GM19395 (cell line): Measurements from ENCODE around the gene CSNK1A1.
A peak's percentile ranks its signal among the peaks of the same experiment; 100 is the strongest.
"Not testable (repeated sequence)": the region's sequence is repeated elsewhere in the genome, so short reads cannot be mapped to it uniquely, and the experiment has no call there.

Experiments
- ATAC-seq: cut with Tn5 transposase; IDR thresholded peaks from one replicate; pipeline ENCODE4 v1.9.1; 2021; ENCODE audit warnings: mild to moderate bottlenecking, moderate library complexity; ENCODE audit not compliant: unreplicated experiment

Gene CSNK1A1

DNA sequence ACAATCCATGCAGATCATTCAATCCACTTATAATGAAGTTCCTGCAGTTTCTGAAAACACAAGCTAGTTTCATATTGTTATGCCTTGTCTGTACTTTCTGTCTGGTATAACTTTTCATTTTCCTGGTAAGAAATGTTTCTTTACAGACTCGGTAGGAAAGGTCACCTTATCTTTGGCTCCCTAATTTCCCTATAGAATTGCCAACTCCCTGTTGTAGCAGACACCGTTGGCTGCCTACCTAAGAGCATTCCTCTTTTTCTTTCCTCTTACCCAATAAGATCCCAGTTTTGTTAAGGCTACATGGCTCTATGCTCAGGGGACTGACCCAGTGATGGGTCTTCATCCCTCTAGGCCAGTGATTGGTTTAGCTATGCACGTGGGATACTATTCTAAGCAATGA is 23.9 kb upstream of the CSNK1A1 start:
- ATAC-seq = no peak

DNA sequence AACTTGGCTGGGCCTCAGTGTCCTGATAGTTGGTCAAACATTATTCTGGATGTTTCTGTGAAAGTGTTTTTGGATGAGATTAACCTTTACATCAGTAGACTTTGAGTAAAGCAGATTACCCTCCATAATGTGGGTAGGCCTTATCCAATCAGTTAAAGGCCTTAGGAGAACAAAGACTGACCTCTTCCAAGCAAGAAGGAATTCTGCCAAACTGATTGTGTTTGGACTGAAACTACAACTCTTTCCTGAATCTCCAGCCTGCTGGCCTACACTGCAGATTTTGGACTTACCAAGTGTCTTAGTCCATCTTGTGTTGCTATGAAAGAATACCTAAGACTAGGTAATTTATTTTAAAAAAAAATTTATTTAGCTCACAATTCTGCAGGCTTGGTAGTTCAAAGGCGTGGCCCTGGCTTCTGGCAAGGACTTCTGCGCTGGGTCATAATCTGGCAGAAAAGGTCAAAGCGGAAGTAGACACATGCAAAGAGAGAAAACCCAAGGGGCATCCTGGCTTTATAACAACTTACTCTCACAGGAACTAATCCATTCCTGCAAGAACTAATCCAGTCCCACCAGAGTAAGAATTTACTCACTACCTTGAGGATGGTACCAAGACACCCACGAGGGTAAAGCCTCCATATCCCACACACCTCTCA is 21.5 kb upstream of the CSNK1A1 start:
- ATAC-seq = no peak

DNA sequence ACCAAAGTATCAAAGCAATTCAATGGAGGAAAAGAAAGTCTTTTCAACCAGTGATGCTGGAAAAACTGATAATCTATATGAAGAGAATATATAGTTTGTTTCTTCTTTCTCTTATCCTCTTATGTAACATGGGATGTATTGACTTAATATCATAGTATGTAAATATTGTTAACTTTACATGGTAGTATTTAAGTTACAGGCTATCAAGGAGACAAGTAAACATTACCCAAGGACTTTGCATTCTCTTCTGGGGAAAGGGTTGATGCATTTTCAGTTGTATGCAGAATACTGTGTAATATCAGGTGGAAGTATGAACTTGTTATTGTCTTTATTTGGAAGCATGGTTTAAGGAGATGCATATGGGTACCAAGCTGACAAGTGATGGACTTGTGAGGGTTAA is 20.9 kb upstream of the CSNK1A1 start:
- no peak for ATAC-seq

DNA sequence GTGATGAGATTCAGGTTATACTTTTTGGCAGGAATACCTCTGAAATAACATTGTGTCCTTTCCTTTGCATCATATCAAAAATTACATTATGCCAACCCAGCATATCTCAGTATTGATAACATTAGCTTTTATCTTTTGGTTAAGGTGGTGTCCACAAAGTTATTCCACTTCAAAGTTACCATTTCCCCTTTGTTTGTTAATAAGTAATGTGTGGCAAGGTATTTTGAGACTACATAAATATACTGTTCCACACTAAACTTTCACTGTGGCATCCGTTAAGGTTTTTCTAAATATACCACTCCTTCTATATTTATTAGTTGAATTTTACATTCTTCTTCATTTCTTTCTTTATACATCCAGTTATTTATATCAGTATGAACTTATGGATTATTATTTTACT is 16.0 kb upstream of the CSNK1A1 start:
- no peak for ATAC-seq

DNA sequence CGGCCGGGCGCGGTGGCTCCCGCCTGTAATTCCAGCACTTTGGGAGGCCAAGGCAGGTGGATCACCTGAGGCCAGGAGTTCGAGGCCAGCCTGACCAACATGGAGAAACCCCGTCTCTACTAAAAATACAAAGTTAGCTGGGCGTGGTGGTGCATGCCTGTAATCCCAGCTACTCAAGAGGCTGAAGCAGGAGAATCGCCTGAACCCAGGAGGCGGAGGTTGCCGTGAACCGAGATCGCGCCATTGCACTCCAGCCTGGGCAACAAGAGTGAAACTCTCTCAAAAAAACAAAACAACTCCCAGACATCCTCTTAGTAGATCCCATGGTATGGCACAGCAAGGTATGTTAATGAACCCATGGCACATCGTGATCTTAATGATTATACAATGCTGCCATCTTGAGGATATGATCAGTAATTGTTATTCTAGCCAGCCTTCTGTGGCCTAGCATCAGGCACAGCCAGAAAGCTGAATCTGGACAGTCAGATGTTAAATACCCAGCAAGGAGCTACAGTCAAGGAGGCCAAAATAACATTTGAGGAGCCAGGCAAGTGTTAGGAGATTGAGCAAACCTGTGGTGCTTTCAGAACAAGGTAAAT is 13.4 kb upstream of the CSNK1A1 start:
- peak; percentile 97 for ATAC-seq

DNA sequence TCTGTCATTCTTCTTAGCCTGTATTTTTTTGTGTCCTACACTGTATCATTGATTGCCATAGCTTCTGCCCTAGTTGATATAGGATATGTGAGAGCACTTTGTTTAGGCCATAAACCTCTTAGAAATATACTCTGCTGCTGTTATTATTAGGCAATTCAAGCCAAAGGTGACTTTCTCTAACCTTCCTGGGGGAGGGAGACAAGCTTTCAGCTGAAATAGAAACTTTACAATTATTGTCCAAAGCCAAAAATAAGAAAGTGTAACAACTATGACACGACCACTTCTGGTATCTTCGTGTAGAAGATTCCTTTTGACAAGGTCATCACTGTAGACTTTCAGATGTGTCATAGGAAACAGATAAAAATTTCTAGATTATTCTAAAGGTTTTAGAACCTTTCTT is 12.2 kb upstream of the CSNK1A1 start:
- no peak for ATAC-seq

DNA sequence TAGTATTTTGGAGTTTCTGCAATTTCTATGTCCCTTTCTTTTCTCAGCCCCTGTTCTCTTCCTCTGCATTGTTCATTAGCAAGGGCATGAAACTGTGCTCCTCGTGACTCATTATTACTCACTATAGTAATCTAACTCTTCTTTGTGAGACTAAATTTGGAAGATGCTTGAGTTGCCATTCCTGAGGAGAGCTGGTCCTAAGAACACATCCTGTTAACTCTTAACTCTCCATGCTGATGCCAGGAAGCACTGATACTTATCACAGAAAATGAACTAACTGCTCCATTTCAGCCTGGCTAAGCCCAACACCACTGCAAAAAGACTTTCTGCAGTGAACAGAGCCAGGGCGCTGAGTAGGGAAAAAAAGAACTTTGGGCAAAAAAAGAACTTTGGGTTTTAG is 10.6 kb upstream of the CSNK1A1 start:
- no peak for ATAC-seq

DNA sequence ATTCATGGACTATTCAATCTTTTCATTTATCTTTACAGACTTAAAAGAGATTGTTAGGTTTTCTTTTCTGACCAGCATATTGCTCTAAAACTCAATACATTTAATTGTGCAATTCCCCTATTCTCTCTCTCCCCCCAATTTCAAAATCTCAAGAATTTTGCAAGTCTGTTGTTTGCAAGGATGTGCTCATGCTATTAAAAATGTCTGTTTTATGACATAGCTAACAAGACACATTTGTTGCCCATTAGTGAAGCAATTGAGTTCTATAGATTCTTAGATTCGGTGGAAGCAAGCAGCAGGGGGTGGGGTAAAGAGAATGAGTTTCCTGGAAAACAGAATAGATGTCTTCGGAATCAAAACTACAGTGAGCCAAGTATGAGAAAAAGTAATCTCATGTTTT is 8.5 kb upstream of the CSNK1A1 start:
- no peak for ATAC-seq

DNA sequence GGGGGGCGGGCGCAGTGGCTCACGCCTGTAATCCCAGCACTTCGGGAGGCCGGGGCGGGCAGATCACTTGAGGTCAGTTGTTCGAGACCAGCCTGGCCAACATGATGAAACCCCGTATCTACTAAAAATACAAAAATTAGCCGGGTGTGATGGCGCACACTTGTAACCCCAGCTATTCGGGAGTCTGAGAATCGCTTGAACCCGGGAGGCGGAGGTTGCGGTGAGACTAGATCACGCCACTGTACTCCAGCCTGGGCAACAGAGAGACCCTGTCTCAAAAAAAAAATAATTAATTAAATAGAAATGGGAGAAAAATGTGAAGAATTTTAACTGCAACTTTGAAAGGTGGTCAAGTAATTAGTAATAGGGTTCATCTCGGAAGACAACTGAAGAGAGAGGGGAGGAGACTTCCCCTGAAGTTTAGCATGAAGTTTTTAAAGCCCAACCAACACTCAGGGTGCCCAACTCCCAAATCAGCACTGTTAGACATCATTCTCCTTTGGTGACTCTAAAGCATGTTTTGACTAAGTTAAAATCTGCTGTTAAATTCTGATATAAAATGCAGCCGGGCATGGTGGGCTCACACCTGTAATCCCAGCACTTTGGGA is 1.4 kb upstream of the CSNK1A1 start:
- no peak for ATAC-seq

DNA sequence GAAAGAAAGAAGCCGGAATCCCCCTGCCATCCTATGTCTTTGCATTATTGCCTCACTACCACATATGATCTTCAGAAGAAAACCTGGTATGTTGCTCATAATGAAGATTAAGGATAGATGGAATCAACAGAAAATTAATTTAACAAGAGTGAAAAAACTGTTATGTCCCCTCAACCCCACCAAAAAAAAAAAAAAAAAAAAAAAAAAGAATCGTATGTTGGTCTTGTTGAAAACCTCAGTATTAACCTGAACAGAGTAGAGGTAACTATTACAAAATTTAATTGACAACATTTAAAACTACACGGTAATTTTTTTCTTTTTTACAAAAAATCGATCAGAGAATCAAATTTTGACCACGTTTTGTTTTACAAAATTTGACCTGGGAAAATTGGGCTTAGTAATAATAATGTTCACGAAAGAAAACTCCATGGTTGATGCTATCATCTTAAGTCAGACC is 827 bp upstream of the CSNK1A1 start:
- no peak for ATAC-seq

DNA sequence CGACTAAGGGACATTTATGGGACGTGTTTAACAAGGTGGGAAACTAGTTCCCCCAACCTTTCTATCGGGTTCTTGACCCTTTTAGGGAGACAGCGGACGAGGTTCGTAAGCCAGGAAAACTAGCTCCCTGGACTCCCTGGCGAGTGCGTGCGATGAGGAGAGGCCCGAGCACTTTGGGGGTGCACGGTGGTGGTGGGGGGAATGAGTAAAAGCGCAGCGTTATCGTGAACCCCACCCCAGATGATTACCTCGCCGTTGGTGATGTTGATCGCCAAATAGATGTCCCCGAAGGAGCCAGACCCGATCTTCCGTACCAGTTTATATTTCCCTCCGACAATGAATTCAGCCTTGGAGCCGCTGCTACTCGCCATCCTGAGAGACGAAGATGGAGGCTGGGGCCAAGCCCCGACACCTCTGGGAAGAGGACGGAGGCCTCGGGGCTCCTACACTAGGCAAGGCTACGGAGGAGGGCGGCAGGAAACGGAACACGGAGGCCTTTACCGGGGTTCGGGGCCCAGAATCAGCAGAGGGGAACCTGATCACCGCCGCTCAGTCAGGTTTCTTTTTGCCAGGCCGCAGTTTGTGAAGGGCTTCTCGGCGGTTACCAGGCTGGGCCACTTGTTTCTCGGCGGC is 529 bp downstream of the CSNK1A1 start:
- ATAC-seq = peak; percentile 9

DNA sequence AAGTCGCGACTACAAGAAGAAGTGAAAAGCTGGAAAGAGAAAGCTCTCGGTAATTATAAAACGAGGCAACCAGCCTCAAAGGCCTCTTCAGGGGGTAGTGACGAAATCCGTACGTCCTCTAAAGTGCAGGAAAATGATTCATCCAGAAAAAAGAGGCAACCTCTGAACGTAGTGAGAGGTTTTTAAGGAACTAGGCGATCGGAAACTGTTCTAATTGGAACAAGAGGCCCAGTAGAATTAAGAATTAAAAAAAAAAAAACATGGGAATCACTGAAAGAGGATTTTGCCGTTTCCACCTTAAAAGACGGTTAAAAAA is 1.0 kb downstream of the CSNK1A1 start:
- ATAC-seq = no peak

DNA sequence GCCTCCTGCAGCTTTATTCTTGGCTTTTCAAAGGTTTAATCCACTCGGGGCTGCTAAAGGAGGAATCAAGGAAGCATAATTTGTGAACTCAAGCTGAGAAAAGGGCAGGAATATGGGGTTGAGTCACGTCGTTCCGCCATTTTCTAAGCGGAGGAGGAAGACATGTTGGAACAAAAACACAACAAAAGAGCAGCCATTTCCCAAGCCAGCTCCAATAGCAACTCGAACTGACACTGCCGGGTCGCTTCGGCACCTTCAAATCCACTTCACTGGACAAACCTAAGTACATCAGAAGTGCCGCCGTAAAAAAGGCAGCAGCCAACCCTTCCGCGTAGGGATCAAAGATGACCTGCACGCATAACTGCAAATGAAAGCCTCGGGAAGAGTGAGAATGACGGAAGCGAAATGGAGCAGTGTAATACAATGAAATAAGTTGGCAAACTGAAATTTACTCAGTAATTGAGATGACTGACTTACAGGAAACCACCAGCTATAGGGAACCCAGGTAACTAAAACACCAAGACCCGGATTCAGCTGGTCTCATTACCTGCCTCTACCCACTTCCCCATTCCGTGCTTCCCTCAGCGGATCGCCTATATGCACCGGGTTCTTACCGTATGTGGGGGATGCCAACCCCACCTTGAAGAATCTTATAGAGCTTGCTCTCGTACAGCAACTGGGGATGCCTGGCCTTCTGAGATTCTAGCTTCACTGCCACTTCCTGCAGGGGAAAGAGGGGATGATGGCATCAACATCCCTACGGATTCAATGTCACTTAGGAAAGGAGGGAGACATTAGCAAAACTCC is 1.6 kb downstream of the CSNK1A1 start:
- peak; percentile 32 for ATAC-seq

DNA sequence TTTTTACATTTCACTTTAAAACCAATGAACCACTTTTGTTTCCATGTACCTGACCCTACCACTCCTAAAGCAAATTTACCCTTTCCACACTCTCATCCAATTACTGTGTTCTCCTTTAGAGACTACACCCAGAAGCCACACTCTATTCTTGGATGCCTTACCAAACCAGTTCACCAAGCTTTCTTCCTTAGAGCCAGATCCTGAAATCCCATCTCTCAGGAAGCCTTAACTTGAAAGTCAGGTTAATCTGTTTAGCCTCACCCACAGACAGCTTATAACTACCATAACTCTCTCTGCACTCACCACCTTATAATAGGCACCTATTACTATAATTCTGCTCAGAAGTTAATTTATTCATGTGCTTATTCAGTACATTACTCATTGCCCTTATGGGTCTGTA is 4.3 kb downstream of the CSNK1A1 start:
- ATAC-seq = no peak

DNA sequence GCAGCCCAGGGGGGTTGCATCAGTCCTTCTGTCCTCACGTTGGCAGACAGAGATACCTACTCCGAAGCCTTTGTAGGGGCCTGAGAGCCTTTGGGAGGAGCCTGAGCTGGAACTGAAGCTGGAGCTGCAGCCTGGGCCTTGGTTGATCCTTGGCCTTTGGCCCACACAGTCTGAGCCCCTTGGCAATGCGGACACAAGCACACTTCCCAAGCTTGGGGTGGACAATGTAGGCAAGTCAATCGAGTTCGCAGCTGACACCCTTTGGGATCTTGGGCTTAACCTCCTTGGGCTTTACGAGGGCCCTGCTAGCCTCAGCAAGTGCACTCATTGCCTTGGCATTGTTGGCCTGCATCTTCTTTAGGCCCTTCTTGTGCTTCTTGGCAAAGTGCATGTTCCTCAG is 5.9 kb downstream of the CSNK1A1 start:
- ATAC-seq = no peak

DNA sequence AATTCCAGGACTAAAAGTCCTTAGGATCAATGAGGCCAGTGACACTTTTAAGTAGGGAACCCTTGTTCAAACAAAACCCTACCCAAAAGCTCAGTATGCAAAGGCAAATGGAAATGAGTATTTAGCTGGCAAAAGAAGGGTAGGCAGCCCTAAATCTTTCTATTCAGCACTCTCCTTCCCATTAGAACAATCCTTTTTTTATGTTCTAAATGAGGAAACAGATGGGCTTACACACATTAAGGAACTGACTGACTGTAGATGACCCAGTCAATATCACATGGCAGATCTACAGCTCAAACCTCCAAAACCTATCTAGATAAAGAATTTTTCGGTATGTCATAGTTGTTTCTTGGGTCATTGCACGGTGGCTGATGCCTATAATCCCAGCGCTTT is 7.2 kb downstream of the CSNK1A1 start:
- no peak for ATAC-seq

DNA sequence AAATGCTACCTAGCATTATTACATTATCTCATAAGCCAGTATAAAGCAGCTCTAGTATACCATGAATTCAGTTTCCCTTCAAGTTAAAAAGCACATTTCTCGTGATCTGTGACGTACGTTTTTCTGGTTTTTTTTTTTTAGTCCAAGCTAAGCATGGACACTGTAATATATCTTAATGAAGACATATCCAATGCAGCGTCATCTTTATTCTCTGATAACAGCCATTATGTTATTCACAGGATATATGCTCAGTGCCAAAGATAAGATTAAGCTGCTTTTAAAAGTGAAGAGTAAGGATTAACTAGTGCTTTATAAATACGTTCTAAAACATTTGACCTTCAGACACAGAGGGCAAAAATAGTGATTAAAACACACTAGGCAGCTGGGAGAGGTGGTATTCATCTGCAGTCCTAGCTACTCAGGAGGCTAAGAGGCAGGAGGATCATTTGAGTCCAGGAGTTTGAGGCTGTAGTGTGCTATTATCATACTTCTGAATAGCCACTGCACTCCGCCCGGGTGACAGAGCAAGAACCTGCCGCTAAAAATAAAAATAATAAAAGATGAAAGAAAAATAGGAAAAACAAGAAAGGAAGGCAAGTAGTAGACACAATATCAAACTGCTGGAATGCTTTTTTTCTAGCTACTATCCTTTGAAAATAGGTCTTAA is 7.7 kb downstream of the CSNK1A1 start:
- ATAC-seq = no peak

DNA sequence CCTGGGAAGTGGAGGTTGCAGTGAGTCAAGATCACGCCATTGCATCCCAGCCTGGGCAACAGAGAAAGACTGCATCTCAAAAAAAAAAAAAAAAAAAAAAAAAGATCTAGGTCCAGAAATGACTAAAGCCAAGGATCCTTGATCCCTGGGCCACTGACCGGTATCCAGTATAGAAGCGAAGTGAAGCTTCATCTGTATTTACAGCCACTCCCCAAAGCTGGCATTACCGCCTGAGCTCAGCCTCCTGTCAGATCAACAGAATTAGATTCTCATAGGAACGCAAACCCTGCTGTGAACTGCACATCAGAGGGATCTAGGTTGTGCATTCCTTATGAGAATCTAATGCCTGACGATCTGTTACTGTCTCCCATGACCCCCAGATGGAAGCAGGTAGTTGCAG is 9.3 kb downstream of the CSNK1A1 start:
- ATAC-seq = no peak

DNA sequence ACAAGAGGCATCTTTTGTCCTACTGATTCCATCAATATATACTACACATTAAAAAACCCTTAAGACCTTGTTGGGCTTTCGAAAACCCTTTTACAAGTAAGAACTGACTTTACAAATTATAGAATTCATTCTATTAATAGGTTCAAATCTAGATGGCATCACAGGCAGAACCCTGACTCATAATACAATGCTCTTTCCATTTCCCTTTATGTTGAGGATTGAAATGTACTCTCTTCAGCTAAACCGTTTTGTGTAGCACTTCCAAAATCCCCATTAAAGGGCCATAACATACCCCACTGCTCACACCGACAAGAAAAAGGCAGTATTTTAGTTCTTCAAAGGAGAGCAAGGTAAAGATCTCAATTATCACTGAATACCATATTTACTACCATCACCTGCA is 11.2 kb downstream of the CSNK1A1 start:
- no peak for ATAC-seq

DNA sequence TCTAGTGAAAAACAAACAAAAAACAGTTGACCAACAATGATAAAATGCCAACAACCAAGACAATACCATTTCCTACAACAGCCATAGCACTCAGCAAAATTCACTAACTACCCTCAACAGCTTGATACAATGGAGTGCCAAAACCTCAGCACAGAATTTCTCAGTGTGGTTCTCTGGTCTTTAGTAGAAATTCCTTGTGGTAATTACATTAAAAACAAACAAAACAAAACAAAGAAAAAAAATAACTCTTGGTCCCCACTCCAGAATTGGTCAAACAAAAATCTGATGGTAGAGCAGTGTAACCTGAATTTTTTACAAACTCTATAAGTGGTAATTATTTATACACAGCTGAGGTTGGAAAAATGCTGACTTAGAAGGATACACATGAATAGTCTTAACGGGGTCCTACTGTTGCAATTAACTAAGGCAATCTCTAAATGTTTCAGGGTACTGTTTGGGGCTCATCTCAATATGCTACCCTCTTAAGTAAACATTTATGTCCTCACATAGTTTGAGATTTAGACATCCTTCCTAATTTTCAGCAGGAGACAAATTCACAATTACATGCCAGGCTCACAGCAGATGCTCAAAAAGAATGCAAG is 13.8 kb downstream of the CSNK1A1 start:
- ATAC-seq = no peak

DNA sequence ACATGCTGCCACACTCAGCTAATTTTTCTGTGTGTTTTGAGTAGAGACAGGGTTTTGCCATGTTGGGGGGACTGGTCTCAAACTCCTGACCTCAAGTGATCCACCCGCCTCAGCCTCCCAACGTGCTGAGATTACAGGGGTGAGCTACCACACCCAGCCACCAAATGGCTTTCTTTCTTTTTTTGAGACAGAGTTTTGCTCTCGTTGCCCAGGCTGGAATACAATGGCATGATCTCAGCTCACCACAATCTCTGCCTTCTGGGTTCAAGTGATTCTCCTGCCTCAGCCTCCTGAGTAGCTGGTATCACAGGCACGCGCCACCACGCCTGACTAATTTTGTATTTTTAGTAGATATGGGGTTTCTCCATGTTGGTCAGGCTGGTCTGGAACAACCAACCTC is 15.5 kb downstream of the CSNK1A1 start:
- not testable (repeated sequence) for ATAC-seq
